H1 (cell line): ENCODE measurements around the gene PCYT1A. TPM values are rescaled to one million over a fixed set of nuclear protein-coding genes. Genes with fewer than 3 reads are reported as not detected.
A peak's percentile ranks its signal among the peaks of the same experiment; 100 is the strongest.

Source experiments
- CTCF ChIA-PET: fragments of 300-600 bp; sonication (Branson Sonifier 250); formaldehyde crosslinking; loops from one replicate; lab custom pipeline; 2021; ENCODE audit not compliant: partially characterized antibody; lab: Charles Lee
- POLR2A ChIA-PET: fragments of 300-600 bp; sonication (Branson Sonifier 250); formaldehyde crosslinking; loops from one replicate; lab custom pipeline; 2021; ENCODE audit warnings: inconsistent platforms; ENCODE audit not compliant: partially characterized antibody; lab: Charles Lee
- DNase-seq, 2 experiments: peaks; one replicate each; pipeline versions ENCODE4 v3.0.0 to v3.0.0-alpha.2; 2010 to 2022; ENCODE audit warnings: low spot score in 2 of 2, low read depth in 1 of 2, mixed read lengths in 1 of 2
- FAIRE-seq: peaks from 2 replicates; lab custom pipeline; 2011; peaks lifted over from hg19 to GRCh38; lab: Jason Lieb, UNC
- H2AFZ ChIP-seq: 2 replicates; pipeline ENCODE4 v1.8.1; 2012; ENCODE audit warnings: low read length, inconsistent platforms
- H2AK5ac ChIP-seq: 2 replicates; pipeline ENCODE4 v1.6.1; 2013; ENCODE audit warnings: low read depth, low read length
- H2BK120ac ChIP-seq: replicated peaks from 2 replicates; pipeline ENCODE3; 2013; ENCODE audit warnings: low read depth, low read length, inconsistent platforms
- H2BK12ac ChIP-seq: 2 replicates; pipeline ENCODE4 v1.6.1; 2013; ENCODE audit warnings: low read depth, low read length
- H2BK15ac ChIP-seq: 2 replicates; pipeline ENCODE4 v1.6.1; 2013; ENCODE audit warnings: low read length
- H2BK20ac ChIP-seq: 2 replicates; pipeline ENCODE4 v1.6.1; 2013; ENCODE audit warnings: low read length
- H2BK5ac ChIP-seq: 2 replicates; pipeline ENCODE4 v1.6.1; 2013; ENCODE audit warnings: low read depth, low read length
- H3K14ac ChIP-seq: 2 replicates; pipeline ENCODE4 v1.6.1; 2013; ENCODE audit warnings: inconsistent platforms; ENCODE audit not compliant: insufficient read length
- H3K18ac ChIP-seq: 2 replicates; pipeline ENCODE4 v1.6.1; 2013; ENCODE audit warnings: low read length; ENCODE audit errors: extremely low read depth
- H3K23ac ChIP-seq: 2 replicates; pipeline ENCODE4 v1.6.1; 2013; ENCODE audit warnings: inconsistent platforms; ENCODE audit not compliant: insufficient read length
- H3K23me2 ChIP-seq: 2 replicates; pipeline ENCODE4 v1.6.1; 2013; ENCODE audit warnings: low read depth, low read length
- H3K27ac ChIP-seq: 2 replicates; pipeline ENCODE4 v1.6.1; 2011; ENCODE audit warnings: low read depth, low read length, inconsistent platforms
- H3K27me3 ChIP-seq, 4 experiments: replicated peaks in 1 of 4; 1 replicate in 1 of 4; 2 replicates in 3 of 4; pipeline versions ENCODE4 v1.6.1 to v1.8.1; 2011 to 2013; ENCODE audit warnings: low read length in 3 of 4, mild to moderate bottlenecking in 3 of 4, inconsistent platforms in 2 of 4, mixed read lengths in 2 of 4, moderate library complexity in 1 of 4; ENCODE audit not compliant: control insufficient read depth in 3 of 4, insufficient read depth in 3 of 4; ENCODE audit errors: extremely low read depth in 1 of 4
- H3K36me3 ChIP-seq, 4 experiments: 2 replicates each; pipeline versions ENCODE4 v1.6.1 to v1.8.1; 2011 to 2013; ENCODE audit warnings: mild to moderate bottlenecking in 4 of 4, low read length in 3 of 4, moderate library complexity in 2 of 4, control low read depth in 1 of 4, inconsistent platforms in 1 of 4; ENCODE audit not compliant: insufficient read depth in 4 of 4, control insufficient read depth in 2 of 4
- H3K4ac ChIP-seq: replicated peaks from 2 replicates; pipeline ENCODE3; 2013; ENCODE audit warnings: low read length, low read depth, mixed read lengths, inconsistent platforms; ENCODE audit not compliant: insufficient read length
- H3K4me1 ChIP-seq, 4 experiments: replicated peaks in 1 of 4; 1 replicate in 1 of 4; 2 replicates in 3 of 4; pipeline versions ENCODE4 v1.6.1 to v1.8.1; 2011 to 2013; ENCODE audit warnings: low read length in 3 of 4, inconsistent platforms in 2 of 4, mixed read lengths in 1 of 4; ENCODE audit not compliant: insufficient read depth in 4 of 4, control insufficient read depth in 3 of 4
- H3K4me2 ChIP-seq, 2 experiments: 2 replicates each; pipeline versions ENCODE4 v1.6.1 to v1.8.1; 2011 to 2013; ENCODE audit warnings: low read depth in 2 of 2, low read length in 2 of 2, control low read depth in 1 of 2, inconsistent platforms in 1 of 2, mild to moderate bottlenecking in 1 of 2; ENCODE audit not compliant: insufficient read depth in 1 of 2
- H3K4me3 ChIP-seq, 4 experiments: fragments of 200-600, 300-600 bp in 1 of 4; sonication (generic), shearing (Covaris generic), sonication (Bioruptor Twin) in 1 of 4; 2 replicates each; pipeline versions ENCODE4 v1.5.1 to v1.8.1; 2011 to 2016; ENCODE audit warnings: low read length in 4 of 4, low read depth in 3 of 4, control low read depth in 2 of 4, inconsistent platforms in 2 of 4, mild to moderate bottlenecking in 2 of 4, mixed read lengths in 1 of 4, moderate library complexity in 1 of 4; ENCODE audit not compliant: insufficient read depth in 2 of 4; ENCODE audit errors: extremely low read depth in 1 of 4
- H3K56ac ChIP-seq: replicated peaks from 2 replicates; pipeline ENCODE3; 2013; ENCODE audit warnings: low read depth, mild to moderate bottlenecking, mixed read lengths, low read length, inconsistent platforms; ENCODE audit not compliant: insufficient read length
- H3K79me1 ChIP-seq: 2 replicates; pipeline ENCODE4 v1.6.1; 2013; ENCODE audit warnings: low read depth, low read length, control low read depth
- H3K79me2 ChIP-seq, 2 experiments: 2 replicates each; pipeline versions ENCODE4 v1.6.1 to v1.8.1; 2012 to 2013; ENCODE audit warnings: low read length in 2 of 2, mild to moderate bottlenecking in 2 of 2, inconsistent platforms in 1 of 2; ENCODE audit not compliant: insufficient read depth in 2 of 2, control insufficient read depth in 1 of 2
- H3K9ac ChIP-seq, 4 experiments: replicated peaks in 1 of 4; 1 replicate in 1 of 4; 2 replicates in 3 of 4; pipeline versions ENCODE4 v1.6.1 to v1.8.1; 2011 to 2013; ENCODE audit warnings: low read depth in 3 of 4, low read length in 3 of 4, control low read depth in 2 of 4, mild to moderate bottlenecking in 2 of 4, moderate library complexity in 2 of 4, inconsistent platforms in 1 of 4; ENCODE audit errors: extremely low read depth in 1 of 4
- H3K9me3 ChIP-seq, 2 experiments: 2 replicates each; pipeline versions ENCODE4 v1.6.1 to v1.8.1; 2012 to 2013; ENCODE audit warnings: mild to moderate bottlenecking in 2 of 2, moderate library complexity in 2 of 2, control low read depth in 1 of 2, inconsistent platforms in 1 of 2, low read depth in 1 of 2, low read length in 1 of 2, mixed read lengths in 1 of 2; ENCODE audit not compliant: insufficient read depth in 2 of 2
- H4K20me1 ChIP-seq, 2 experiments: replicated peaks in 1 of 2; 2 replicates each; pipeline versions ENCODE3 to v1.8.1; 2011 to 2013; ENCODE audit warnings: inconsistent platforms in 2 of 2, low read length in 2 of 2, mild to moderate bottlenecking in 1 of 2; ENCODE audit not compliant: insufficient read depth in 2 of 2, control insufficient read depth in 1 of 2
- H4K5ac ChIP-seq: 2 replicates; pipeline ENCODE4 v1.6.1; 2013; ENCODE audit warnings: low read length, low read depth, mixed read lengths, inconsistent platforms; ENCODE audit not compliant: insufficient read length
- H4K8ac ChIP-seq: 2 replicates; pipeline ENCODE4 v1.8.0; 2013; ENCODE audit warnings: mild to moderate bottlenecking, moderate library complexity, low read length, inconsistent platforms; ENCODE audit not compliant: insufficient read depth; ENCODE audit errors: extremely low read depth
- H4K91ac ChIP-seq: replicated peaks from 2 replicates; pipeline ENCODE3; 2013; ENCODE audit warnings: low read length, mixed read lengths, inconsistent platforms; ENCODE audit not compliant: insufficient read length
- ASH2L ChIP-seq: fragments of 200-600, 300-600 bp; sonication (generic); IDR thresholded peaks from one replicate; pipeline ENCODE4 v1.7.1; 2017; ENCODE audit warnings: low read length
- EGR1 ChIP-seq: IDR thresholded peaks from 2 replicates; pipeline ENCODE4 v1.6.1; 2011; ENCODE audit warnings: low read depth, low read length, borderline replicate concordance
- GTF2F1 ChIP-seq: IDR thresholded peaks from 2 replicates; pipeline ENCODE4 v1.6.1; 2012; ENCODE audit warnings: low read depth, low read length, improper control_type of control experiment, borderline replicate concordance
- KDM4A ChIP-seq: IDR thresholded peaks from one replicate; pipeline ENCODE4 v1.7.1; 2012; ENCODE audit warnings: low read depth, mild to moderate bottlenecking, moderate library complexity, low read length, inconsistent platforms; ENCODE audit not compliant: severe bottlenecking
- PHF8 ChIP-seq: fragments of 200-600 bp; sonication (generic); conservative IDR thresholded peaks from 2 replicates; pipeline ENCODE4 v1.7.1; 2012; ENCODE audit warnings: low read depth, mild to moderate bottlenecking, inconsistent platforms, low read length, moderate library complexity
- SP4 ChIP-seq: IDR thresholded peaks from 2 replicates; pipeline ENCODE4 v1.6.1; 2012; ENCODE audit warnings: low read length, inconsistent platforms
- YY1 ChIP-seq: IDR thresholded peaks from 2 replicates; pipeline ENCODE4 v1.6.1; 2011; ENCODE audit warnings: low read depth, mild to moderate bottlenecking, low read length
- WGBS, 2 experiments: shearing (Covaris generic) in 1 of 2; methylation state at CpG; one replicate each; pipeline versions ENCODE4 v1.1.6 to v1.1.7; 2013 to 2015; ENCODE audit warnings: low lambda C conversion rate in 2 of 2, mixed read lengths in 2 of 2, inconsistent platforms in 1 of 2, low coverage in 1 of 2, missing lambda C conversion rate in 1 of 2; ENCODE audit not compliant: insufficient replicate concordance in 2 of 2, insufficient coverage in 1 of 2, insufficient read length in 1 of 2; ENCODE audit errors: extremely low coverage in 1 of 2, missing lambda C conversion rate in 1 of 2; 5-methylcytosine and 5-hydroxymethylcytosine counted together
- polyA plus RNA-seq, 7 experiments: library from polyadenylated mRNA; depleted of rRNA in 3 of 7; stranded (reverse) in 5 of 7; unstranded in 2 of 7; fragments of >200 nt in 5 of 7; fragments of 200-250 nt in 2 of 7; gene quantifications; 1 replicate in 5 of 7; 2 replicates in 1 of 7; 4 replicates in 1 of 7; pipeline versions ENCODE4 v1.2.1 to v1.2.3, GENCODE V29; 2011 to 2013; ENCODE audit warnings: missing spikeins in 2 of 7, mixed read lengths in 2 of 7
- total RNA-seq: library from RNA; stranded (reverse); fragmentation: NEBNext Ultra II Directional; extraction: Animal tissue kit (Norgen Biotek cat#: 25700); gene quantifications from 2 replicates; pipeline ENCODE4 v1.2.1, GENCODE V29; 2021
- TF ChIP-seq, protein P1 (sequence below): IDR thresholded peaks from 2 replicates; pipeline ENCODE4 v1.6.1; 2011; ENCODE audit warnings: low read length, improper control_type of control experiment
- TF ChIP-seq, protein P2 (sequence below): IDR thresholded peaks from 2 replicates; pipeline ENCODE4 v1.6.1; 2012; ENCODE audit warnings: inconsistent platforms
- TF ChIP-seq, protein P3 (sequence below): IDR thresholded peaks from 2 replicates; pipeline ENCODE4 v1.6.1; 2012; ENCODE audit warnings: inconsistent platforms

The PCYT1A gene
- total and polyA plus RNA-seq, 2 of the 8 experiments (the other 6 are each of a cell fraction or from before 2014, with no cell fraction given), result 19.9 to 31.8 TPM

DNA sequence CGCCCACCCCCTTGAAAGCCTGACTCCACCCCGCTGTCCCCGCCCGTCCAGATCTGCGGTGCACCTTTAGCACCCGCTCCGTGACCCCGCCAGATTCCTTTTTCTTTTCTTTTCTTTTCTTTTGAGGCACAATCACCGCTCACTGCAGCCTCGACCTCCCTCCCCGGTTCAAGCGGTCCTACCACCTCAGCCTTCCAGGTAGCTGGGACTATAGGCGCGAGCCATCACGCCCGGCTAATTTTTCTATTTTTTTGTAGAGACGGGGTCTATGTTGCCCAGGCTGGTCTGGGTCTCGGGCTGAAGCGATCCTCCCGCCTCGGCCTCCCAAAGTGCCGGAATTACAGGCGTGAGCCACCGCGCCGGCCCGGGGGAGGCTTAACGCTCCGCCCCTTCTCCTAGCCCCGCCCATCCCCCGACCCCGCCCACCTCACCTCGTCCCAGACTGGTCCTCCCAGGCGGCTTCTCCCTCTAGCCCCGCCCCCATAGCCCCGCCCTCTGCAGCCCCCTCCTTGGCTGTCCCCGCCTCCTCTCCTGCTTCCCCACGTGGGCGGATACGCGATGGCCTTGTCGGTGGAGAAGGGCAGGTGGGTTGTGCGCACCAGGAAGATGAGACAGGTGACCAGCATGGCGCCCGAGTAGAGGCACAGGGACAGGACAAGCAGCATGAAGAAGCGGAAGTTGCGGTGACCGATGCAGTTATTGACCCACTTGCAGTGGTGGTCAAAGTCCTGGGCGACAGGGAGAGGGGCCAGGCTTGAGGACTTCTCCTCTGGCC, 79.5 kb downstream of the PCYT1A start:
- no peak for FAIRE-seq
- H2BK120ac ChIP-seq, result no peak overlapping the region
- TF ChIP-seq EGR1 (peak; percentile 46; the same call in 1 of the 2 replicates), ASH2L (peak; percentile 39), YY1 (no peak), KDM4A (peak; percentile 56), PHF8 (peak; percentile 39; the same call in 1 of the 2 replicates), SP4 (no peak), GTF2F1 (no peak)
- TF ChIP-seq, protein P1, sequence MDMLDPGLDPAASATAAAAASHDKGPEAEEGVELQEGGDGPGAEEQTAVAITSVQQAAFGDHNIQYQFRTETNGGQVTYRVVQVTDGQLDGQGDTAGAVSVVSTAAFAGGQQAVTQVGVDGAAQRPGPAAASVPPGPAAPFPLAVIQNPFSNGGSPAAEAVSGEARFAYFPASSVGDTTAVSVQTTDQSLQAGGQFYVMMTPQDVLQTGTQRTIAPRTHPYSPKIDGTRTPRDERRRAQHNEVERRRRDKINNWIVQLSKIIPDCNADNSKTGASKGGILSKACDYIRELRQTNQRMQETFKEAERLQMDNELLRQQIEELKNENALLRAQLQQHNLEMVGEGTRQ, result peak; percentile 53
- TF ChIP-seq, protein P2, sequence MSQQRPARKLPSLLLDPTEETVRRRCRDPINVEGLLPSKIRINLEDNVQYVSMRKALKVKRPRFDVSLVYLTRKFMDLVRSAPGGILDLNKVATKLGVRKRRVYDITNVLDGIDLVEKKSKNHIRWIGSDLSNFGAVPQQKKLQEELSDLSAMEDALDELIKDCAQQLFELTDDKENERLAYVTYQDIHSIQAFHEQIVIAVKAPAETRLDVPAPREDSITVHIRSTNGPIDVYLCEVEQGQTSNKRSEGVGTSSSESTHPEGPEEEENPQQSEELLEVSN, result peak; percentile 86
- TF ChIP-seq, protein P3, sequence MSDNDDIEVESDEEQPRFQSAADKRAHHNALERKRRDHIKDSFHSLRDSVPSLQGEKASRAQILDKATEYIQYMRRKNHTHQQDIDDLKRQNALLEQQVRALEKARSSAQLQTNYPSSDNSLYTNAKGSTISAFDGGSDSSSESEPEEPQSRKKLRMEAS, result peak; percentile 97

More for the DNA sequence above, 79.5 kb downstream of the PCYT1A start:
- H4K5ac ChIP-seq, result no peak overlapping the region
- no peaks in the 10 kb centered on the region for H4K20me1 ChIP-seq
- H2BK12ac ChIP-seq, result peak overlapping the region; percentile 4; the same call in 1 of the 2 replicates
- H3K4ac ChIP-seq, result no peak overlapping the region
- H3K4me2 ChIP-seq, result peak overlapping the region; percentile 64 to 69
- H2AFZ ChIP-seq, result 0 out of 2 replicates have a peak overlapping the region, but pooled peaks have one; percentile 43
- H3K27me3 ChIP-seq, result peaks cover 0 to 11% (median 8%) of the 10 kb centered on the region in 4 experiments; a peak in 5 of 7 replicates
- H3K23ac ChIP-seq, result no peak overlapping the region
- peaks cover 0 to 11% (median 5%) of the 10 kb centered on the region in 4 experiments; a peak in 5 of 7 replicates for H3K4me1 ChIP-seq
- ChIA-PET CTCF (interaction anchor here (1.1 kb wide), 1 partner anchor 182 kb away, joined by 3 read pairs; no protein-coding TSS in a partner anchor), POLR2A (no interaction called here)
- no peaks in the 10 kb centered on the region for H3K23me2 ChIP-seq
- WGBS, 2 experiments, result 30% methylated on average over 22 of the region's 49 CpGs; no CpG with 5 or more reads in 1 of the 2 experiments
- H3K9me3 ChIP-seq, result no peaks in the 10 kb centered on the region
- H3K18ac ChIP-seq, result no peak overlapping the region
- no peak overlapping the region for H3K56ac ChIP-seq
- no peak overlapping the region for H2AK5ac ChIP-seq
- H3K79me1 ChIP-seq, result no peaks in the 10 kb centered on the region
- peak overlapping the region; percentile 96; the same call in 1 of the 2 replicates for H2BK15ac ChIP-seq
- H3K4me3 ChIP-seq, result peak overlapping the region; percentile 23 to 79 (median 47); a peak in 7 of 8 replicates
- H2BK5ac ChIP-seq, result no peak overlapping the region
- H3K36me3 ChIP-seq, result no peaks in the 10 kb centered on the region
- no peak overlapping the region for H2BK20ac ChIP-seq
- H3K14ac ChIP-seq, result no peak overlapping the region
- H4K91ac ChIP-seq, result no peak overlapping the region
- no peak overlapping the region for H3K27ac ChIP-seq
- peak; percentile 63 to 85 for DNase-seq
- 0 out of 2 replicates have a peak overlapping the region, but pooled peaks have one; percentile 35 for H4K8ac ChIP-seq
- H3K9ac ChIP-seq, result no peak overlapping the region
- no peaks in the 10 kb centered on the region for H3K79me2 ChIP-seq
